ENCODE data around the gene TIMM50.

- no peak for TF ChIP-seq CTCF (IDR thresholded peaks at IDR 0.05)
- TF ChIP-seq POLR2AphosphoS5 (IDR thresholded peaks at IDR 0.05), result no peak
Observed at GRCh38 chr19:39489756-39490155, 9.1 kb downstream of the TIMM50 start.

Data from breast epithelium (tissue), 3 donors.